ENCODE results near the gene MED16.
"Not testable (repeated sequence)": the region's sequence is repeated elsewhere in the genome, so short reads cannot be mapped to it uniquely, and the experiment has no call there.

Gene MED16

GRCh38 chr19:843836-844545 is 49.0 kb downstream of the MED16 start:
- TF ChIP-seq CTCF (IDR thresholded peaks at IDR 0.05) (no peak), ZFX (IDR thresholded peaks at IDR 0.05; ENCODE audit: borderline replicate concordance) (no peak)

GRCh38 chr19:843180-843835 is 49.7 kb downstream of the MED16 start:
- no peak overlapping the region for H3K27ac ChIP-seq
- TF ChIP-seq ZFX (IDR thresholded peaks at IDR 0.05; ENCODE audit: borderline replicate concordance) (no peak), CTCF (IDR thresholded peaks at IDR 0.05) (peak; percentile 37)

More at GRCh38 chr19:843836-844545, 49.0 kb downstream of the MED16 start:
- no peak overlapping the region for H3K27ac ChIP-seq

- not testable (repeated sequence) for H3K27ac ChIP-seq
Observed at GRCh38 chr19:842802-843179, 50.2 kb downstream of the MED16 start.

- TF ChIP-seq CTCF (IDR thresholded peaks at IDR 0.05): no peak
- TF ChIP-seq ZFX (IDR thresholded peaks at IDR 0.05; ENCODE audit: borderline replicate concordance): no peak
- H3K27ac ChIP-seq: no peak within 1 kb of the TSS
Observed at GRCh38 chr19:840519-841206, 52.3 kb downstream of the MED16 start, which contains the start of gene PRTN3. TSS of gene PRTN3 (plus strand) at chr19:840999. CDS start at chr19:841009, 10 bp downstream.

- TF ChIP-seq CTCF (IDR thresholded peaks at IDR 0.05): no peak
- TF ChIP-seq ZFX (IDR thresholded peaks at IDR 0.05; ENCODE audit: borderline replicate concordance): no peak
- no peak overlapping the region for H3K27ac ChIP-seq
Observed at GRCh38 chr19:835210-835810, 57.7 kb downstream of the MED16 start.

GRCh38 chr19:834216-834615 is 58.8 kb downstream of the MED16 start:
- no peak overlapping the region for H3K27ac ChIP-seq
- TF ChIP-seq CTCF (IDR thresholded peaks at IDR 0.05) (no peak), ZFX (IDR thresholded peaks at IDR 0.05; ENCODE audit: borderline replicate concordance) (no peak)

- no peak for TF ChIP-seq ZFX (IDR thresholded peaks at IDR 0.05; ENCODE audit: borderline replicate concordance)
- no peak for TF ChIP-seq CTCF (IDR thresholded peaks at IDR 0.05)
- H3K27ac ChIP-seq: no peak overlapping the region
Observed at GRCh38 chr19:831407-832369, 61.3 kb downstream of the MED16 start.
